Ishikawa (cell line): ENCODE measurements around the gene EEF1AKMT4.
A peak's percentile ranks its signal among the peaks of the same experiment; 100 is the strongest.

Source experiments
- CEBPB ChIP-seq: IDR thresholded peaks from 2 replicates; pipeline ENCODE4 v1.6.1; 2012
- CREB1 ChIP-seq: IDR thresholded peaks from 2 replicates; pipeline ENCODE4 v1.6.1; 2012; ENCODE audit warnings: low read depth
- EGR1 ChIP-seq: IDR thresholded peaks from 2 replicates; pipeline ENCODE4 v1.6.1; 2012
- EP300 ChIP-seq: IDR thresholded peaks from 2 replicates; pipeline ENCODE4 v1.6.1; 2012; ENCODE audit warnings: borderline replicate concordance
- FOXM1 ChIP-seq: IDR thresholded peaks from 2 replicates; pipeline ENCODE4 v1.6.1; 2012; ENCODE audit warnings: low read depth, borderline replicate concordance
- NFIC ChIP-seq: IDR thresholded peaks from 2 replicates; pipeline ENCODE4 v1.6.1; 2012
- RAD21 ChIP-seq: IDR thresholded peaks from 2 replicates; pipeline ENCODE4 v1.6.1; 2012; ENCODE audit warnings: low read depth
- TAF1 ChIP-seq: IDR thresholded peaks from 2 replicates; pipeline ENCODE4 v1.6.1; 2012; ENCODE audit warnings: low read depth, mild to moderate bottlenecking
- TCF12 ChIP-seq: IDR thresholded peaks from 2 replicates; pipeline ENCODE4 v1.6.1; 2012; ENCODE audit warnings: low read depth
- TEAD4 ChIP-seq: IDR thresholded peaks from 2 replicates; pipeline ENCODE4 v1.6.1; 2012
- YY1 ChIP-seq: IDR thresholded peaks from 2 replicates; pipeline ENCODE4 v1.6.1; 2012; ENCODE audit warnings: low read depth
- ZBTB7A ChIP-seq: IDR thresholded peaks from 2 replicates; pipeline ENCODE4 v1.6.1; 2012; ENCODE audit warnings: low read depth
- TF ChIP-seq, protein P1 (sequence below): IDR thresholded peaks from 2 replicates; pipeline ENCODE4 v1.6.1; 2012
- TF ChIP-seq, protein P2 (sequence below): IDR thresholded peaks from 2 replicates; pipeline ENCODE4 v1.6.1; 2012; ENCODE audit warnings: low read depth, mild to moderate bottlenecking
- TF ChIP-seq, protein P3 (sequence below): IDR thresholded peaks from 2 replicates; pipeline ENCODE4 v1.6.1; 2012

EEF1AKMT4 gene

DNA sequence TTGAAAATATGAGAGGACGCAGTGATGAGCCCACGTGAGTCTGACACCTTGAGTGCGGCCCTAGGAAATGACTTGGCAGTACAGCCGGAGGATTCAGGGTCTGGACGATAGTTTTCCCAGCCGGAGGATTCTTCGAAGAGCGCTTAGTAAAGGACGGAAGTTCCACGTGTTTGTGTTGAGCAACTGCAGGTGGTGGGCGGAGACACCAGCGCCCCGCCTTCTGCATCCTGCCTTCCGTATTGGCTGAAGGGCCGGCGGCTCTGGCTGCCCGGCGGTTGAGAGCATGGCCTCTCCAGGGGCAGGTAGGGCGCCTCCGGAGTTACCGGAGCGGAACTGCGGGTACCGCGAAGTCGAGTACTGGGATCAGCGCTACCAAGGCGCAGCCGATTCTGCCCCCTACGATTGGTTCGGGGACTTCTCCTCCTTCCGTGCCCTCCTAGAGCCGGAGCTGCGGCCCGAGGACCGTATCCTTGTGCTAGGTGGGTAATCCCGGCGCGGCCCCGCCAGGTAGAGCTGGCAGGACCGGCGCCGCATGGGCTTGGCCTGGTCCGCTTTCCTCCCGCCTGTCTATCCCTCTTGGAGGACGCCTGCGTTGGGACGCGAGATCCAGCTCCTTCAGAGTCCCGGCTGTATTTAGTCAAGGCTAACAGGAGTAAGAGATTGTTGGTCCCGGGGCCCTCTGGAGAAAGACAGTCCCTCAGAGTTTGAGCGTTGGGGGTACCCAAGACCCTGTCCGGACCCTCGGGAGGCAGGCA lies at the start of gene EEF1AKMT4:
Gene EEF1AKMT4 (plus strand): TSS at position 261 of the 755 bp plus-strand sequence. CDS start 23 bp downstream, at position 284.
- TF ChIP-seq EP300, result peak; percentile 38; the same call in 1 of the 2 replicates
- TF ChIP-seq CEBPB, result peak; percentile 99
- no peak; the same call in 1 of the 2 replicates for TF ChIP-seq TEAD4
- TF ChIP-seq ZBTB7A, result no peak
- TF ChIP-seq, protein P1, sequence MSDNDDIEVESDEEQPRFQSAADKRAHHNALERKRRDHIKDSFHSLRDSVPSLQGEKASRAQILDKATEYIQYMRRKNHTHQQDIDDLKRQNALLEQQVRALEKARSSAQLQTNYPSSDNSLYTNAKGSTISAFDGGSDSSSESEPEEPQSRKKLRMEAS, result peak; percentile 100
- peak; percentile 86 for TF ChIP-seq YY1
- no peak; the same call in 1 of the 2 replicates for TF ChIP-seq EGR1
- TF ChIP-seq, protein P2, sequence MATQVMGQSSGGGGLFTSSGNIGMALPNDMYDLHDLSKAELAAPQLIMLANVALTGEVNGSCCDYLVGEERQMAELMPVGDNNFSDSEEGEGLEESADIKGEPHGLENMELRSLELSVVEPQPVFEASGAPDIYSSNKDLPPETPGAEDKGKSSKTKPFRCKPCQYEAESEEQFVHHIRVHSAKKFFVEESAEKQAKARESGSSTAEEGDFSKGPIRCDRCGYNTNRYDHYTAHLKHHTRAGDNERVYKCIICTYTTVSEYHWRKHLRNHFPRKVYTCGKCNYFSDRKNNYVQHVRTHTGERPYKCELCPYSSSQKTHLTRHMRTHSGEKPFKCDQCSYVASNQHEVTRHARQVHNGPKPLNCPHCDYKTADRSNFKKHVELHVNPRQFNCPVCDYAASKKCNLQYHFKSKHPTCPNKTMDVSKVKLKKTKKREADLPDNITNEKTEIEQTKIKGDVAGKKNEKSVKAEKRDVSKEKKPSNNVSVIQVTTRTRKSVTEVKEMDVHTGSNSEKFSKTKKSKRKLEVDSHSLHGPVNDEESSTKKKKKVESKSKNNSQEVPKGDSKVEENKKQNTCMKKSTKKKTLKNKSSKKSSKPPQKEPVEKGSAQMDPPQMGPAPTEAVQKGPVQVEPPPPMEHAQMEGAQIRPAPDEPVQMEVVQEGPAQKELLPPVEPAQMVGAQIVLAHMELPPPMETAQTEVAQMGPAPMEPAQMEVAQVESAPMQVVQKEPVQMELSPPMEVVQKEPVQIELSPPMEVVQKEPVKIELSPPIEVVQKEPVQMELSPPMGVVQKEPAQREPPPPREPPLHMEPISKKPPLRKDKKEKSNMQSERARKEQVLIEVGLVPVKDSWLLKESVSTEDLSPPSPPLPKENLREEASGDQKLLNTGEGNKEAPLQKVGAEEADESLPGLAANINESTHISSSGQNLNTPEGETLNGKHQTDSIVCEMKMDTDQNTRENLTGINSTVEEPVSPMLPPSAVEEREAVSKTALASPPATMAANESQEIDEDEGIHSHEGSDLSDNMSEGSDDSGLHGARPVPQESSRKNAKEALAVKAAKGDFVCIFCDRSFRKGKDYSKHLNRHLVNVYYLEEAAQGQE, result peak; percentile 41
- peak; percentile 28; the same call in 1 of the 2 replicates for TF ChIP-seq NFIC
- peak; percentile 65 for TF ChIP-seq TAF1
- peak; percentile 20; the same call in 1 of the 2 replicates for TF ChIP-seq FOXM1
- TF ChIP-seq, protein P3, sequence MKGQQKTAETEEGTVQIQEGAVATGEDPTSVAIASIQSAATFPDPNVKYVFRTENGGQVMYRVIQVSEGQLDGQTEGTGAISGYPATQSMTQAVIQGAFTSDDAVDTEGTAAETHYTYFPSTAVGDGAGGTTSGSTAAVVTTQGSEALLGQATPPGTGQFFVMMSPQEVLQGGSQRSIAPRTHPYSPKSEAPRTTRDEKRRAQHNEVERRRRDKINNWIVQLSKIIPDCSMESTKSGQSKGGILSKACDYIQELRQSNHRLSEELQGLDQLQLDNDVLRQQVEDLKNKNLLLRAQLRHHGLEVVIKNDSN, result peak; percentile 70
- TF ChIP-seq CREB1, result no peak
- peak; percentile 48; the same call in 1 of the 2 replicates for TF ChIP-seq TCF12
- TF ChIP-seq RAD21, result peak; percentile 8; the same call in 1 of the 2 replicates

DNA sequence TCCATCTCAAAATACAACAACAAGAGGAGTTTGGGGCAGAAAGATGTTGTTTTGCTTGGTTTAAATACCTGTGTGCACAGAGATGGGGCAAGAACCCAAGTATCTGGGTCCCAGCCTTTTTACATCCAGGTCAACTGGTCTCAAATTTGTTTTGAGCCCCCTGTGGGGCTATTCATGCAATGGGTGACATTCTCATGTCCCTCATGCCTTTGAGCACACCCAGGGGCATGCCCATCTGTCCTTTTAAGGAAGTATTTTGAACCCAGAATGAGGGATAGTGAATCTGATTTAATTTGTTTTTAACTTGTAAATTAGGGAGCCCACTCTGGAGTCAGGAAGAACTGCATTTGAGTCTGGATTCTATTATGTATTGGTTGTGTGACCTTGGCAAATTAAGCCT lies 48.6 kb upstream of the EEF1AKMT4 start:
- TF ChIP-seq, protein P3, result no peak
- no peak for TF ChIP-seq TCF12
- no peak for TF ChIP-seq TEAD4
- no peak for TF ChIP-seq CREB1
- no peak for TF ChIP-seq NFIC
- TF ChIP-seq CEBPB, result no peak
- TF ChIP-seq TAF1, result no peak
- TF ChIP-seq EP300, result no peak
- no peak for TF ChIP-seq ZBTB7A
- TF ChIP-seq EGR1, result no peak
- TF ChIP-seq, protein P2, result no peak
- TF ChIP-seq, protein P1, result no peak

DNA sequence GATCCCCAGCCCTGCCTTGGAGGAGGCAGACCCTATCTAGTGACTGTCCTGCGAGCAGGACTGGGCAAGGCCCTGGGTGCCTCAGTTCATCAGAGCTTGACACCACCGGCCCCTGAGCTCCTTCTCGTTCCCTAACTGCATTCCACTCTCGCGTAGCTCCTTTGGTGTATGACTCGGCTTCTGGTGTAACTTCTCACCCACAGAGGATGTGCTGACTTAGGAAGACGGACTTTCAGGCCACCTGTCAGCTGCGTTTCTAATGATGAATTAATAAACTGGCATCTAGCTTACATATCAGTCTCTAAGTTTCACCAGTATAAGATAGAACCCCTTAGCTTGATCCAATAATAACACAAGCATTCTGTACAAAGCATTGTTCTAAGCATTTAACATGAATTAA lies 45.9 kb upstream of the EEF1AKMT4 start:
- TF ChIP-seq, protein P2, result no peak
- no peak for TF ChIP-seq RAD21
- no peak for TF ChIP-seq TCF12
- TF ChIP-seq EGR1, result no peak
- no peak for TF ChIP-seq NFIC
- no peak for TF ChIP-seq ZBTB7A
- TF ChIP-seq, protein P3, result no peak
